WTC11 (cell line): ENCODE data around the gene TAL2. TPM values are rescaled to one million over a fixed set of nuclear protein-coding genes. Genes with fewer than 3 reads are reported as not detected.

Experiments used
- ATAC-seq: fragments of 200-7000 bp; cut with Tn5 transposase; 2 replicates; pipeline ENCODE4 v1.10.0; 2021; ENCODE audit warnings: mild to moderate bottlenecking, moderate library complexity
- Bru-seq: library from RNA; stranded (reverse); fragments of 400-500 nt; gene quantifications from one replicate; lab custom pipeline; 2021; lab: Mats Ljungman, UMichigan
- CTCF ChIA-PET: fragments of 300-600 bp; sonication (Branson Sonifier 250); formaldehyde crosslinking; loops from one replicate; lab custom pipeline; 2021; ENCODE audit warnings: antibody characterized with exemption; lab: Charles Lee
- POLR2A ChIA-PET: fragments of 350-600 bp; sonication (Branson Sonifier 250); formaldehyde crosslinking; loops from one replicate; lab custom pipeline; 2021; ENCODE audit warnings: antibody characterized with exemption; lab: Charles Lee
- DNase-seq: peaks from one replicate; pipeline ENCODE4 v3.0.0; 2021; ENCODE audit warnings: low spot score
- H3K27ac Mint-ChIP-seq: 2 replicates; pipeline ENCODE4 v1.8.0; 2021; ENCODE audit warnings: mixed read lengths
- H3K27me3 Mint-ChIP-seq: 2 replicates; pipeline ENCODE4 v1.8.0; 2021; ENCODE audit warnings: low read depth, mild to moderate bottlenecking, moderate library complexity, mixed read lengths
- H3K36me3 Mint-ChIP-seq: 2 replicates; pipeline ENCODE4 v1.8.0; 2021; ENCODE audit warnings: mixed read lengths
- H3K4me1 Mint-ChIP-seq: 2 replicates; pipeline ENCODE4 v1.8.0; 2022; ENCODE audit warnings: mixed read lengths
- H3K4me3 Mint-ChIP-seq: 2 replicates; pipeline ENCODE4 v1.8.0; 2021; ENCODE audit warnings: mild to moderate bottlenecking, moderate library complexity, mixed read lengths
- H3K9me3 Mint-ChIP-seq: 2 replicates; pipeline ENCODE4 v1.8.0; 2021; ENCODE audit warnings: mixed read lengths
- ATF3 ChIP-seq: sonication (generic); formaldehyde crosslinking; conservative IDR thresholded peaks from 2 replicates; pipeline ENCODE4 v1.8.1; 2022; ENCODE audit warnings: mild to moderate bottlenecking, missing genetic modification reagents
- CBFB ChIP-seq: sonication (generic); formaldehyde crosslinking; IDR thresholded peaks from 2 replicates; pipeline ENCODE4 v1.8.1; 2022; ENCODE audit warnings: mild to moderate bottlenecking, low read depth, missing genetic modification reagents
- CDX4 ChIP-seq: fragments of 250-450 bp; sonication (Bioruptor Pico); IDR thresholded peaks from 2 replicates; pipeline ENCODE4 v1.9.0; 2021; ENCODE audit warnings: moderate library complexity, mild to moderate bottlenecking, inconsistent platforms, borderline replicate concordance
- CREB1 ChIP-seq: sonication (generic); formaldehyde crosslinking; IDR thresholded peaks from 2 replicates; pipeline ENCODE4 v1.8.0; 2023; ENCODE audit warnings: mild to moderate bottlenecking, missing genetic modification reagents
- E2F5 ChIP-seq: sonication (generic); formaldehyde crosslinking; IDR thresholded peaks from 2 replicates; pipeline ENCODE4 v1.8.1; 2022; ENCODE audit warnings: mild to moderate bottlenecking, moderate library complexity, missing genetic modification reagents
- ESRRA ChIP-seq: sonication (generic); formaldehyde crosslinking; IDR thresholded peaks from 2 replicates; pipeline ENCODE4 v1.8.1; 2022; ENCODE audit warnings: mild to moderate bottlenecking, missing genetic modification reagents, borderline replicate concordance
- FOXP4 ChIP-seq: sonication (generic); formaldehyde crosslinking; IDR thresholded peaks from 2 replicates; pipeline ENCODE4 v1.8.0; 2022; ENCODE audit warnings: mild to moderate bottlenecking, missing genetic modification reagents
- IRF2 ChIP-seq: sonication (generic); formaldehyde crosslinking; IDR thresholded peaks from 2 replicates; pipeline ENCODE4 v1.8.0; 2022; ENCODE audit warnings: low read depth, missing genetic modification reagents, borderline replicate concordance
- JUN ChIP-seq: sonication (generic); formaldehyde crosslinking; IDR thresholded peaks from 2 replicates; pipeline ENCODE4 v1.8.0; 2023; ENCODE audit warnings: mild to moderate bottlenecking, missing genetic modification reagents
- NFATC4 ChIP-seq: fragments of 250-450 bp; sonication (Bioruptor Pico); IDR thresholded peaks from 2 replicates; pipeline ENCODE4 v1.9.0; 2021; ENCODE audit warnings: mild to moderate bottlenecking
- NFYB ChIP-seq: sonication (generic); formaldehyde crosslinking; conservative IDR thresholded peaks from 2 replicates; pipeline ENCODE4 v1.8.0; 2022; ENCODE audit warnings: low read depth, missing genetic modification reagents
- RELA ChIP-seq: sonication (generic); formaldehyde crosslinking; IDR thresholded peaks from 2 replicates; pipeline ENCODE4 v1.8.1; 2022; ENCODE audit warnings: missing genetic modification reagents, mild to moderate bottlenecking, borderline replicate concordance
- ZBTB21 ChIP-seq: sonication (generic); formaldehyde crosslinking; IDR thresholded peaks from 2 replicates; pipeline ENCODE4 v1.8.1; 2023; ENCODE audit warnings: mild to moderate bottlenecking, missing genetic modification reagents, borderline replicate concordance
- ZNF121 ChIP-seq: sonication (generic); formaldehyde crosslinking; IDR thresholded peaks from 2 replicates; pipeline ENCODE4 v1.8.0; 2023; ENCODE audit warnings: missing genetic modification reagents
- ZNF219 ChIP-seq: sonication (generic); formaldehyde crosslinking; IDR thresholded peaks from 2 replicates; pipeline ENCODE4 v1.8.0; 2023; ENCODE audit warnings: missing genetic modification reagents, mild to moderate bottlenecking, borderline replicate concordance
- ZNF263 ChIP-seq: sonication (generic); formaldehyde crosslinking; IDR thresholded peaks from 2 replicates; pipeline ENCODE4 v1.8.1; 2022; ENCODE audit warnings: low read depth, mild to moderate bottlenecking, moderate library complexity, missing genetic modification reagents
- ZNF281 ChIP-seq: sonication (generic); formaldehyde crosslinking; IDR thresholded peaks from 2 replicates; pipeline ENCODE4 v1.8.0; 2023; ENCODE audit warnings: mild to moderate bottlenecking, missing genetic modification reagents
- ZNF317 ChIP-seq: sonication (generic); formaldehyde crosslinking; IDR thresholded peaks from 2 replicates; pipeline ENCODE4 v1.8.1; 2023; ENCODE audit warnings: low read depth, mild to moderate bottlenecking, moderate library complexity, missing genetic modification reagents, borderline replicate concordance
- ZSCAN18 ChIP-seq: fragments of 250-450 bp; sonication (Bioruptor Pico); IDR thresholded peaks from 2 replicates; pipeline ENCODE4 v2.1.2; 2022; ENCODE audit warnings: mild to moderate bottlenecking, moderate library complexity
- long read RNA-seq, 3 experiments: library from RNA in 1 of 3; library from capped mRNA in 1 of 3; library from polyadenylated mRNA in 1 of 3; unstranded in 2 of 3; stranded (forward) in 1 of 3; transcript quantifications; one replicate each; pipeline ENCODE4 v2.0.0, GENCODE V29; 2021
- total RNA-seq: library from RNA; stranded (reverse); gene quantifications from 3 replicates; pipeline ENCODE4 v1.2.3, GENCODE V29; 2021

TAL2 gene
- total RNA-seq, result 0.41 TPM in 1 of 3 replicates, not detected in the others
- Bru-seq, nascent RNA, result percentile 21 among the genes with signal in this experiment
- long read RNA-seq, experiment 1, result 0 reads
- long read RNA-seq, experiment 2, result 0 reads
- long read RNA-seq, experiment 3, result 0 reads

GRCh38 chr9:105662184-105663104 lies at the start of gene TAL2:
Gene TAL2, plus strand, starts transcription at chr9:105662457. Its CDS starts 40 bp downstream, at chr9:105662497.
- Mint-ChIP-seq H3K36me3 (no peaks in the 10 kb centered on the region), H3K4me3 (no peak within 1 kb of the TSS), H3K27ac (0 out of 2 replicates have a peak within 1 kb of the TSS, but pooled peaks have one; percentile 18), H3K27me3 (peaks cover 19% of the 10 kb centered on the region), H3K9me3 (no peaks in the 10 kb centered on the region)
- ChIA-PET CTCF (no interaction called here), POLR2A (no interaction called here)
- DNase-seq (no peak), ATAC-seq (no peak)
- no peak for TF ChIP-seq ZNF263 (CRISPR knock-in tag)
- TF ChIP-seq, all 79 proteins: peak for 0
- peaks cover 7% of the 10 kb centered on the region for H3K4me1 Mint-ChIP-seq

- DNase-seq (no peak), ATAC-seq (no peak)
- ChIA-PET POLR2A (no interaction called here), CTCF (interaction anchor here (0.7 kb wide), 1 partner anchor 17 kb away, joined by 3 read pairs; no protein-coding TSS in a partner anchor)
- no peak overlapping the region for H3K4me3 Mint-ChIP-seq
- no peak overlapping the region for H3K27ac Mint-ChIP-seq
- TF ChIP-seq ATF3 (no peak), ZNF317 (no peak), E2F5 (CRISPR knock-in tag) (no peak), IRF2 (CRISPR knock-in tag) (no peak), ZNF121 (no peak), ESRRA (no peak), CBFB (CRISPR knock-in tag) (no peak), ZNF281 (CRISPR knock-in tag) (no peak), ZSCAN18 (CRISPR knock-in tag) (no peak), RELA (CRISPR knock-in tag) (no peak), CDX4 (no peak)
- H3K27me3 Mint-ChIP-seq, result no peaks in the 10 kb centered on the region
- no peaks in the 10 kb centered on the region for H3K36me3 Mint-ChIP-seq
- no peaks in the 10 kb centered on the region for H3K4me1 Mint-ChIP-seq
- H3K9me3 Mint-ChIP-seq, result no peaks in the 10 kb centered on the region
Measured at GRCh38 chr9:105621001-105621400, 41.3 kb upstream of the TAL2 start.

- Mint-ChIP-seq H3K36me3 (no peaks in the 10 kb centered on the region), H3K27ac (no peak overlapping the region), H3K9me3 (no peaks in the 10 kb centered on the region), H3K4me3 (no peak overlapping the region), H3K27me3 (no peaks in the 10 kb centered on the region), H3K4me1 (no peaks in the 10 kb centered on the region)
- ATAC-seq (no peak), DNase-seq (no peak)
- POLR2A ChIA-PET, result interaction anchor here (0.7 kb wide), 1 partner anchor 233 kb away, joined by 4 read pairs; no protein-coding TSS in a partner anchor
- CTCF ChIA-PET, result no interaction called here
- TF ChIP-seq CREB1 (CRISPR knock-in tag) (no peak), ZNF317 (no peak), NFYB (CRISPR knock-in tag) (no peak), CDX4 (no peak), ZNF219 (no peak), JUN (no peak), NFATC4 (CRISPR knock-in tag) (no peak), FOXP4 (CRISPR knock-in tag) (no peak), ZBTB21 (CRISPR knock-in tag) (no peak)
Measured at GRCh38 chr9:105625088-105625487, 37.2 kb upstream of the TAL2 start.
